ENCODE measurements around the gene PUS7L. TPM values are rescaled to one million over a fixed set of nuclear protein-coding genes. Genes with fewer than 3 reads are reported as not detected.

Gene PUS7L
- total RNA-seq, 1 experiment from 2014 or later = 16.2 TPM

GRCh38 chr12:43675048-43675904, 83.3 kb downstream of the PUS7L start:
- BruUV-seq (replicated peaks) = no TSS peak
- no peak for TF ChIP-seq CTCF (conservative IDR thresholded peaks at IDR 0.05; ENCODE audit: low read depth, low read length)
- ChIA-PET POLR2A (ENCODE audit: low non-redundant PET) (no interaction called here), CTCF (interaction anchor here (0.7 kb wide), 1 partner anchor 173 kb away, joined by 4 read pairs; no protein-coding TSS in a partner anchor)
- Histone ChIP-seq H3K4me3 (ENCODE audit: low read depth, low read length, poor library complexity, severe bottlenecking) (no peak overlapping the region), H3K27ac (ENCODE audit: low read depth, low read length, poor library complexity, severe bottlenecking) (no peak overlapping the region), H3K27me3 (replicated peaks; ENCODE audit: insufficient read depth, low read depth, low read length, poor library complexity) (peaks cover 10% of the 10 kb centered on the region), H3K4me1 (ENCODE audit: insufficient read depth, low read length, poor library complexity, severe bottlenecking) (no peaks in the 10 kb centered on the region), H3K9me3 (ENCODE audit: low read depth, low read length, poor library complexity, severe bottlenecking) (no peaks in the 10 kb centered on the region), H3K36me3 (ENCODE audit: insufficient read depth, low read length, poor library complexity, severe bottlenecking) (no peaks in the 10 kb centered on the region)
- DNase-seq (ENCODE audit: low spot score) = no peak
- intact Hi-C loops (cut with micrococcal nuclease; ENCODE audit: unreplicated experiment) = loop anchor here (10.0 kb wide), 1 partner anchor 170 kb away; no protein-coding TSS in a partner anchor

- Histone ChIP-seq H3K4me1 (ENCODE audit: insufficient read depth, low read length, poor library complexity, severe bottlenecking) (no peaks in the 10 kb centered on the region), H3K27ac (ENCODE audit: low read depth, low read length, poor library complexity, severe bottlenecking) (no peak overlapping the region), H3K27me3 (replicated peaks; ENCODE audit: insufficient read depth, low read depth, low read length, poor library complexity) (no peaks in the 10 kb centered on the region), H3K9me3 (ENCODE audit: low read depth, low read length, poor library complexity, severe bottlenecking) (no peaks in the 10 kb centered on the region), H3K36me3 (ENCODE audit: insufficient read depth, low read length, poor library complexity, severe bottlenecking) (no peaks in the 10 kb centered on the region), H3K4me3 (ENCODE audit: low read depth, low read length, poor library complexity, severe bottlenecking) (no peak overlapping the region)
- BruUV-seq (replicated peaks) = no TSS peak
- ChIA-PET POLR2A (ENCODE audit: low non-redundant PET) (no interaction called here), CTCF (no interaction called here)
- intact Hi-C loops (cut with micrococcal nuclease; ENCODE audit: unreplicated experiment) = no loop called here
- no peak for DNase-seq (ENCODE audit: low spot score)
- TF ChIP-seq EZH2 (IDR thresholded peaks at IDR 0.05; ENCODE audit: borderline replicate concordance, low read depth, low read length, poor library complexity, severe bottlenecking) (no peak), CTCF (conservative IDR thresholded peaks at IDR 0.05; ENCODE audit: low read depth, low read length) (no peak)
Measured at GRCh38 chr12:43669373-43669772, 89.2 kb downstream of the PUS7L start.

Other genes with a start within 250 kb of the PUS7L start
- gene ADAMTS20, start 206.6 kb downstream of the PUS7L start, total RNA-seq (2021) = 0.17 and 0.28 TPM in 2 replicates
- gene IRAK4, start 161 bp upstream of the PUS7L start, total RNA-seq (2021) = 9.0 and 11.3 TPM in 2 replicates
- gene TWF1, start 47.5 kb upstream of the PUS7L start, total RNA-seq (2021) = 95.0 and 107 TPM in 2 replicates
- gene TMEM117, start 77.3 kb upstream of the PUS7L start, total RNA-seq (2021) = 5.9 and 8.5 TPM in 2 replicates